ENCODE measurements around the gene PPM1L. TPM values are rescaled to one million over a fixed set of nuclear protein-coding genes. Genes with fewer than 3 reads are reported as not detected.

Gene PPM1L
- polyA plus RNA-seq, 1 donor (not counting 4 experiments of a cell fraction or from before 2014, with no cell fraction given), result 0.58 TPM

- H3K27ac ChIP-seq (ENCODE audit: control insufficient read depth, insufficient read depth, low read length), result no peak overlapping the region
- TF ChIP-seq EZH2 (IDR thresholded peaks at IDR 0.05; ENCODE audit: low read length), result no peak
- peak; percentile 29 to 56 (median 55) for TF ChIP-seq CTCF (optimal IDR thresholded peaks at IDR 0.05 in 1 of 3, IDR thresholded peaks at IDR 0.05 in 1 of 3, conservative IDR thresholded peaks at IDR 0.05 in 1 of 3; ENCODE audit: extremely low read depth in 1 of 3, insufficient read depth in 2 of 3, low read length in 3 of 3)
- H3K27me3 ChIP-seq (ENCODE audit: control insufficient read depth, extremely low read depth, insufficient read depth, low read length), result no peaks in the 10 kb centered on the region
- DNase-seq (ENCODE audit: low read depth, low spot score) (no peak), FAIRE-seq (no peak)
- no peaks in the 10 kb centered on the region for H3K79me2 ChIP-seq (ENCODE audit: control insufficient read depth, insufficient read depth, low read length)
- H4K20me1 ChIP-seq (ENCODE audit: control insufficient read depth, extremely low read depth, insufficient read depth, low read length), result no peaks in the 10 kb centered on the region
- H3K9ac ChIP-seq (ENCODE audit: control insufficient read depth, extremely low read depth, insufficient read depth, low read length), result no peak overlapping the region
- H3K4me1 ChIP-seq (ENCODE audit: control insufficient read depth, extremely low read depth, insufficient read depth, low read length), result no peaks in the 10 kb centered on the region
- H3K36me3 ChIP-seq (ENCODE audit: control insufficient read depth in 2 of 2, extremely low read depth in 1 of 2, insufficient read depth in 2 of 2, low read length in 2 of 2), result no peaks in the 10 kb centered on the region
- no peaks in the 10 kb centered on the region for H3K9me3 ChIP-seq (ENCODE audit: control insufficient read depth, low read depth, low read length)
- no peaks in the 10 kb centered on the region for H3K9me1 ChIP-seq (ENCODE audit: control insufficient read depth, extremely low read depth, insufficient read depth, low read length)
- H3K4me2 ChIP-seq (ENCODE audit: control insufficient read depth, extremely low read depth, insufficient read depth, low read depth, low read length), result no peak overlapping the region
- no peak overlapping the region for H2AFZ ChIP-seq (ENCODE audit: control insufficient read depth, low read length)
- dilution Hi-C loops (cut with MboI; ENCODE audit: extremely low pct_ligation_motif_present, low sequenced_read_pairs), result no loop called here
- no peak overlapping the region for H3K4me3 ChIP-seq (ENCODE audit: control insufficient read depth in 2 of 3, extremely low read depth in 1 of 3, insufficient read depth in 2 of 3, low read depth in 1 of 3, low read length in 3 of 3)
Observed at GRCh38 chr3:161096771-161097367, 340.8 kb downstream of the PPM1L start.

GRCh38 chr3:161100994-161101393 lies 345.0 kb downstream of the PPM1L start:
- Histone ChIP-seq H3K79me2 (ENCODE audit: control insufficient read depth, insufficient read depth, low read length) (no peaks in the 10 kb centered on the region), H3K4me1 (ENCODE audit: control insufficient read depth, extremely low read depth, insufficient read depth, low read length) (peaks cover 4% of the 10 kb centered on the region), H3K9me1 (ENCODE audit: control insufficient read depth, extremely low read depth, insufficient read depth, low read length) (no peaks in the 10 kb centered on the region), H3K9me3 (ENCODE audit: control insufficient read depth, low read depth, low read length) (no peaks in the 10 kb centered on the region), H3K4me2 (ENCODE audit: control insufficient read depth, extremely low read depth, insufficient read depth, low read depth, low read length) (no peak overlapping the region), H3K4me3 (ENCODE audit: control insufficient read depth in 2 of 3, extremely low read depth in 1 of 3, insufficient read depth in 2 of 3, low read depth in 1 of 3, low read length in 3 of 3) (no peak overlapping the region), H3K36me3 (ENCODE audit: control insufficient read depth in 2 of 2, extremely low read depth in 1 of 2, insufficient read depth in 2 of 2, low read length in 2 of 2) (no peaks in the 10 kb centered on the region), H3K27me3 (ENCODE audit: control insufficient read depth, extremely low read depth, insufficient read depth, low read length) (no peaks in the 10 kb centered on the region), H2AFZ (ENCODE audit: control insufficient read depth, low read length) (no peak overlapping the region), H3K27ac (ENCODE audit: control insufficient read depth, insufficient read depth, low read length) (no peak overlapping the region), H4K20me1 (ENCODE audit: control insufficient read depth, extremely low read depth, insufficient read depth, low read length) (no peaks in the 10 kb centered on the region), H3K9ac (ENCODE audit: control insufficient read depth, extremely low read depth, insufficient read depth, low read length) (no peak overlapping the region)
- DNase-seq (ENCODE audit: low read depth, low spot score), result no peak
- FAIRE-seq, result no peak
- TF ChIP-seq EZH2 (IDR thresholded peaks at IDR 0.05; ENCODE audit: low read length) (no peak), CTCF (optimal IDR thresholded peaks at IDR 0.05 in 1 of 3, IDR thresholded peaks at IDR 0.05 in 1 of 3, conservative IDR thresholded peaks at IDR 0.05 in 1 of 3; ENCODE audit: extremely low read depth in 1 of 3, insufficient read depth in 2 of 3, low read length in 3 of 3) (no peak)
- dilution Hi-C loops (cut with MboI; ENCODE audit: extremely low pct_ligation_motif_present, low sequenced_read_pairs), result no loop called here

Measured in keratinocyte (primary cell).